Vagina (tissue), 2 donors: ENCODE measurements around the gene RPUSD1. TPM values are rescaled to one million over a fixed set of nuclear protein-coding genes. Genes with fewer than 3 reads are reported as not detected.

Source experiments
- DNase-seq, 2 donors: peaks; one replicate each; pipeline ENCODE4 v3.0.0-alpha.2; 2017; ENCODE audit errors: extremely low spot score in 2 of 2
- H3K27ac ChIP-seq: fragments of 200-600 bp; sonication (generic); one replicate; pipeline ENCODE4 v1.5.1; 2019
- H3K27me3 ChIP-seq: fragments of 200-600 bp; sonication (generic); one replicate; pipeline ENCODE4 v1.5.1; 2019
- H3K36me3 ChIP-seq, 2 donors: fragments of 200-600 bp; sonication (generic); one replicate each; pipeline ENCODE4 v1.5.1; 2017 to 2019
- H3K4me1 ChIP-seq: fragments of 200-600 bp; sonication (generic); one replicate; pipeline ENCODE4 v1.5.1; 2019
- H3K4me3 ChIP-seq, 2 donors: fragments of 200-600 bp; sonication (generic); 1 replicate in 1 of 2; 2 replicates in 1 of 2; pipeline ENCODE4 v1.5.1; 2016 to 2019
- H3K9me3 ChIP-seq: fragments of 200-600 bp; sonication (generic); one replicate; pipeline ENCODE4 v1.5.1; 2019
- POLR2A ChIP-seq, 2 donors: fragments of 450-650 bp; IDR thresholded peaks; one replicate each; pipeline ENCODE4 v1.6.1; 2017; ENCODE audit warnings: antibody characterized with exemption in 2 of 2, mild to moderate bottlenecking in 2 of 2, moderate library complexity in 2 of 2
- POLR2AphosphoS5 ChIP-seq, 2 donors: sonication (generic); formaldehyde crosslinking; IDR thresholded peaks; one replicate each; pipeline ENCODE4 v1.9.0; 2017; ENCODE audit warnings: antibody characterized with exemption in 2 of 2, mild to moderate bottlenecking in 2 of 2, low read depth in 1 of 2; ENCODE audit not compliant: insufficient read depth in 1 of 2
- intact Hi-C: fragments of 100-400 bp; cut with DNase I; formaldehyde crosslinking; loops from one replicate; pipeline ENCODE4 v1.15.1; 2023
- total RNA-seq: library from RNA; depleted of rRNA; stranded (reverse); fragments of >200 nt; gene quantifications from one replicate; pipeline ENCODE4 v1.2.3, GENCODE V29; 2016
- TF ChIP-seq, protein P1 (sequence below), 3 experiments: fragments of 450-650 bp in 2 of 3; fragments of 200-600 bp in 1 of 3; sonication (generic) in 1 of 3; IDR thresholded peaks; one replicate each; pipeline ENCODE4 v1.5.1; 2017 to 2019; ENCODE audit warnings: antibody characterized with exemption in 3 of 3, mild to moderate bottlenecking in 2 of 3, moderate library complexity in 2 of 3

The RPUSD1 gene
- total RNA-seq, 1 donor from 2014 or later, result 17.2 TPM

GRCh38 chr16:782766-783403 is 5.3 kb downstream of the RPUSD1 start:
- no peak for DNase-seq
- H3K9me3 ChIP-seq, result no peaks in the 10 kb centered on the region
- H3K4me1 ChIP-seq, result peaks cover 30% of the 10 kb centered on the region
- H3K36me3 ChIP-seq, result peaks cover 0 to 8% of the 10 kb centered on the region in 2 donors
- H3K27me3 ChIP-seq, result no peaks in the 10 kb centered on the region
- no peak for TF ChIP-seq POLR2A (IDR thresholded peaks at IDR 0.05)
- TF ChIP-seq, protein P1, sequence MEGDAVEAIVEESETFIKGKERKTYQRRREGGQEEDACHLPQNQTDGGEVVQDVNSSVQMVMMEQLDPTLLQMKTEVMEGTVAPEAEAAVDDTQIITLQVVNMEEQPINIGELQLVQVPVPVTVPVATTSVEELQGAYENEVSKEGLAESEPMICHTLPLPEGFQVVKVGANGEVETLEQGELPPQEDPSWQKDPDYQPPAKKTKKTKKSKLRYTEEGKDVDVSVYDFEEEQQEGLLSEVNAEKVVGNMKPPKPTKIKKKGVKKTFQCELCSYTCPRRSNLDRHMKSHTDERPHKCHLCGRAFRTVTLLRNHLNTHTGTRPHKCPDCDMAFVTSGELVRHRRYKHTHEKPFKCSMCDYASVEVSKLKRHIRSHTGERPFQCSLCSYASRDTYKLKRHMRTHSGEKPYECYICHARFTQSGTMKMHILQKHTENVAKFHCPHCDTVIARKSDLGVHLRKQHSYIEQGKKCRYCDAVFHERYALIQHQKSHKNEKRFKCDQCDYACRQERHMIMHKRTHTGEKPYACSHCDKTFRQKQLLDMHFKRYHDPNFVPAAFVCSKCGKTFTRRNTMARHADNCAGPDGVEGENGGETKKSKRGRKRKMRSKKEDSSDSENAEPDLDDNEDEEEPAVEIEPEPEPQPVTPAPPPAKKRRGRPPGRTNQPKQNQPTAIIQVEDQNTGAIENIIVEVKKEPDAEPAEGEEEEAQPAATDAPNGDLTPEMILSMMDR (IDR thresholded peaks at IDR 0.05), result no peak
- TF ChIP-seq POLR2AphosphoS5 (IDR thresholded peaks at IDR 0.05; ENCODE audit: insufficient read depth in 1 of 2, low read depth in 1 of 2), result no peak
- intact Hi-C loops, result no loop called here
- H3K4me3 ChIP-seq, result no peak overlapping the region
- no peak overlapping the region for H3K27ac ChIP-seq

DNA sequence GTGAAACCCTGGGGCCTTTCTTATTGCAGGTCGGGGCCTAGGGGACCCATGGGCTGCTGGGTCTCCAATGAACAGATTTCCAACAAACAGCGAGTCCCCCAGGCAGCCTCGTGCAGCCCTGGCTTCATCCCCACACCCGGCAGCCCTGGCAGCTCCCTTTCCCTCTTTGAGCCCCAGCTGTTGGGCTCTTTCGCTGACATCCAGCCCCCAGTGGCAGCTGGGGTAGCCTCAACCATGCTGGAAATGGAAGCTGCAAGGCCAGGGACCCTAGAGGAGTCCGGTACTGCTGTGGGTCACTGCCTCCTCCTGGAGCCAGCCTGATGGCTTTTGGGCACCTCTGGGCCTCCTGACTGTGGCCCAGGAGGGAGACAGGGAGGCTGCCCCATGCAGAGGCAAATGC is 5.9 kb downstream of the RPUSD1 start:
- DNase-seq, result no peak
- Histone ChIP-seq H3K9me3 (no peaks in the 10 kb centered on the region), H3K27ac (no peak overlapping the region), H3K36me3 (peaks cover 0 to 8% of the 10 kb centered on the region in 2 donors), H3K27me3 (no peaks in the 10 kb centered on the region), H3K4me1 (peaks cover 23% of the 10 kb centered on the region), H3K4me3 (no peak overlapping the region)
- intact Hi-C loops, result no loop called here
- TF ChIP-seq POLR2A (IDR thresholded peaks at IDR 0.05), result no peak
- no peak for TF ChIP-seq POLR2AphosphoS5 (IDR thresholded peaks at IDR 0.05; ENCODE audit: insufficient read depth in 1 of 2, low read depth in 1 of 2)
- TF ChIP-seq, protein P1 (IDR thresholded peaks at IDR 0.05), result no peak

DNA sequence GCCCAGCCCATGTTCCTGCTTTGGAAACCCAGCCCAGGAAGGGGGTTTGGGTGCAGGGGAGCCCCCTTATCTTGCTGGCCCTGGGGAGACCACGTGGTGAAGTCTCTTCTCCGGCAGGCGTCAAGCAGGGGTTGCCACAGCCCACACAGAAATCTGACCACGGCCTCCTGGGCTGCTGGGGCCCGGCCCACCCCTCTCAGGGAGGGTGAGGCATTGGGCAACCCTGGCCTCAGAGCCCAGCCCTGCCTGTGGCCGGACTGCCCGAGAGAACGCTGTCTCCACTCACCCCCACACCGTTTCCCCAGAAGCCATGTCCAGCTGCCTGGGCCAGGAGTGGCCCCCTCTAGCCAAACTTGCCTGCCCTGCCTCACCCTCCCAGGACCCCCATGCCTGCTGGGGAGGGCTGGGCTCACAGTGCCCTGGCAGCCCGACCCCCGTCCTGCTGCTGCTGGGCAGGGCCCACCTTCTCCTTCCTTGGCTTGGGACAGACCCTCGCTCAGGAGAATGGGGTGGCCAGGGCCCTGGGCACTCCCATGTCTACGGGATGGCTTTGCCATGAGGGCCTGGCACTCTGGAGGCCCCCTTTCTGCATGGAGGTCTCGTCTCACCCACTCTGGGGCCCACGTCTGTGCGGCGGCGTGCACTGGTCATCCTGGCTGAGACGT is 6.7 kb downstream of the RPUSD1 start:
- intact Hi-C loops, result no loop called here
- H3K4me1 ChIP-seq, result peaks cover 15% of the 10 kb centered on the region
- no peaks in the 10 kb centered on the region for H3K9me3 ChIP-seq
- no peak overlapping the region for H3K4me3 ChIP-seq
- TF ChIP-seq POLR2A (IDR thresholded peaks at IDR 0.05), result no peak
- no peak for TF ChIP-seq POLR2AphosphoS5 (IDR thresholded peaks at IDR 0.05; ENCODE audit: insufficient read depth in 1 of 2, low read depth in 1 of 2)
- TF ChIP-seq, protein P1 (IDR thresholded peaks at IDR 0.05), result no peak
- H3K36me3 ChIP-seq, result peaks cover 0 to 8% of the 10 kb centered on the region in 2 donors
- no peak for DNase-seq
- no peaks in the 10 kb centered on the region for H3K27me3 ChIP-seq
- no peak overlapping the region for H3K27ac ChIP-seq

DNA sequence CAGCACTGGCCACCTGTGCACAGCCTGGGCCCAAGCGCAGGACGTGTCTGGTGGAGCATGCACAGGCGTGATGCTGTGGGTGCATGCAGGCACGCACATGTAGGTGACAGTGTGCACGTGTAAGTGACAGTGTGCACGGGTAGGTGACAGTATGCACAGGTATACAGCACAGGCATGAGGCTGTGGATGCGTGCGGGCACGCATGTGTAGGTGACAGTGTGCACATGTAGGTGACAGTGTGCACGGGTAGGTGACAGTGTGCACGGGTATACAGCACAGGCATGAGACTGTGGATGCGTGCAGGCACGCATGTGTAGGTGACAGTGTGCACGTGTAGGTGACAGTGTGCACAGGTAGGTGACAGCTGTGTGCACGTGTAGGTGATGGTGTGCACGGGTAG is 7.9 kb downstream of the RPUSD1 start:
- intact Hi-C loops, result no loop called here
- Histone ChIP-seq H3K27me3 (no peaks in the 10 kb centered on the region), H3K36me3 (no peaks in the 10 kb centered on the region), H3K27ac (no peak overlapping the region), H3K4me1 (peaks cover 14% of the 10 kb centered on the region), H3K9me3 (no peaks in the 10 kb centered on the region), H3K4me3 (no peak overlapping the region)
- no peak for DNase-seq
- TF ChIP-seq POLR2A (IDR thresholded peaks at IDR 0.05) (no peak), POLR2AphosphoS5 (IDR thresholded peaks at IDR 0.05; ENCODE audit: insufficient read depth in 1 of 2, low read depth in 1 of 2) (no peak)
- TF ChIP-seq, protein P1 (IDR thresholded peaks at IDR 0.05), result no peak

GRCh38 chr16:779561-779960 is 8.6 kb downstream of the RPUSD1 start:
- H3K36me3 ChIP-seq, result no peaks in the 10 kb centered on the region
- peaks cover 14% of the 10 kb centered on the region for H3K4me1 ChIP-seq
- no peaks in the 10 kb centered on the region for H3K27me3 ChIP-seq
- intact Hi-C loops, result no loop called here
- TF ChIP-seq, protein P1 (IDR thresholded peaks at IDR 0.05), result no peak
- TF ChIP-seq POLR2AphosphoS5 (IDR thresholded peaks at IDR 0.05; ENCODE audit: insufficient read depth in 1 of 2, low read depth in 1 of 2) (no peak), POLR2A (IDR thresholded peaks at IDR 0.05) (no peak)
- H3K27ac ChIP-seq, result no peak overlapping the region
- DNase-seq, result no peak
- H3K4me3 ChIP-seq, result no peak overlapping the region
- no peaks in the 10 kb centered on the region for H3K9me3 ChIP-seq
